ENCODE results near the gene AOPEP.

The AOPEP gene

GRCh38 chr9:94976077-94976476 is 249.6 kb downstream of the AOPEP start:
- no peak for DNase-seq
- no peak for TF ChIP-seq CTCF (IDR thresholded peaks at IDR 0.05)
- intact Hi-C loops (cut with DNase I; ENCODE audit: low total_unique reads) = no loop called here

DNA sequence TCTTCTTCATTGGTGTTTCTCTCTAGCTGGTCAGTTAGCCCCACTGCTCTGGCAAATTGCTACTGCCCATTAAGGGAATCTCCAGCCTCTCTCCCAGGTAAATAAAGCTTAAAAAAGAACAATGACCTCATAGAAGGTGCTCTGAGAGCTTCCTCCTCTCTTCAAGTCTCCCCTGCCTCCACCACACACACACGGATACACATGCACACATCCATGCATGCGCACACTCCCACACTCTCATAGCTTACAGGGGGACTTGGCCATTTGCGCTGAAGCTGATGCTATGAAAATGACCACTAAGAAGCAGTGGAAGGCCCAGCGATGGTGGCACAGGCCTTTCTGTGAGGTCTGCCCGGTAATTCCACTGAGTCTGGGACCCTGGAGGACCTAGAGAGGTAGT is 250.9 kb downstream of the AOPEP start:
- no peak for DNase-seq
- peaks cover 0 to 29% (median 20%) of the 10 kb centered on the region in 4 donors for H3K4me1 ChIP-seq
- H3K4me3 ChIP-seq = no peak overlapping the region
- H3K27ac ChIP-seq = no peak overlapping the region
- H3K27me3 ChIP-seq = no peaks in the 10 kb centered on the region
- no peak for TF ChIP-seq CTCF (IDR thresholded peaks at IDR 0.05)
- intact Hi-C loops (cut with DNase I; ENCODE audit: low total_unique reads) = no loop called here
- H3K9me3 ChIP-seq = no peaks in the 10 kb centered on the region
- no peaks in the 10 kb centered on the region for H3K36me3 ChIP-seq

More at GRCh38 chr9:94976077-94976476, 249.6 kb downstream of the AOPEP start:
- no peaks in the 10 kb centered on the region for H3K36me3 ChIP-seq
- H3K9me3 ChIP-seq = no peaks in the 10 kb centered on the region
- H3K4me3 ChIP-seq = no peak overlapping the region
- no peaks in the 10 kb centered on the region for H3K27me3 ChIP-seq
- peaks cover 0 to 34% (median 20%) of the 10 kb centered on the region in 4 donors for H3K4me1 ChIP-seq
- H3K27ac ChIP-seq = no peak overlapping the region

GRCh38 chr9:94979904-94980507 is 253.5 kb downstream of the AOPEP start:
- H3K27ac ChIP-seq = no peak overlapping the region
- no peaks in the 10 kb centered on the region for H3K9me3 ChIP-seq
- no peak overlapping the region for H3K4me3 ChIP-seq
- no peak for TF ChIP-seq CTCF (IDR thresholded peaks at IDR 0.05)
- no peak for DNase-seq
- peaks cover 0 to 4% (median 0%) of the 10 kb centered on the region in 3 donors for H3K36me3 ChIP-seq
- intact Hi-C loops (cut with DNase I; ENCODE audit: low total_unique reads) = no loop called here
- no peaks in the 10 kb centered on the region for H3K27me3 ChIP-seq
- H3K4me1 ChIP-seq = peaks cover 0 to 3% (median 0%) of the 10 kb centered on the region in 4 donors

DNA sequence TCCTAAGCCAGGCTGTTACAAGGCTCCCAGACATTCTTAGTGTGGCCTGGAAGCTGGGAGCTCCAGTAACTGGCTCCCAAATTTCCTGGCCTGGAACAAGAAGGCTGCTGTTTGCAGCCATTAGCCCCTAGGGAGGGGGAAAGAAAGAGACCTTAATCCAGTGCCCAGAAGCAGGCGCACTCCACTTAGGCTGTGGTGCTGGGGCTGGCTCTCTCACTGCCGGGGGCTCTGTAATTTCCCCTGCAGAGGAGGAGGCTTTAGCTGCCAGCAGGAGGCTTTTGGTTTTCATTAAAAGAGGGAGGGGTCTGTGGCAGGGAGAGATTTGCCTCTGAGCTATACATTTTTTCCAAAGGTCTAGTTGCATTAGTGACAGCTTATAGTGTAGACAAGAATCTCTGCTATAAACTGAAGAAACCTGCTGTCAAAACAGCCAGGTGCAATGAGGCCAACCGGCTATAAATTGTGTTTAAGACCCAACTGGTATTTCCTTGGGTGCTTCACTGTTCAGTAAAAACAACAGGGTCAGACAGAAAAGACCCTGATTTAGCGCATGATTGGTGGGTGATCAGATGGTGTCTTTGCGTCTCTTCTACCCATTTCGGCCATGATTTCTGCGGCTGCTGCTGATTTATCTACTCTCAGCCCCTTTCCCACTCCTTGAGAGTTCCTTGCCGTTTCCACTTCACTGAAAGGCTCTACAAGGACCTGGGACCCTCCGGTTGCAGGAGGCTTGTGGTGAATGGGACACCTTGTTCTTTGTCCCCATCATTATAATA is 254.6 kb downstream of the AOPEP start:
- intact Hi-C loops (cut with DNase I; ENCODE audit: low total_unique reads) = no loop called here
- no peak overlapping the region for H3K27ac ChIP-seq
- TF ChIP-seq CTCF (IDR thresholded peaks at IDR 0.05) = no peak

GRCh38 chr9:94981723-94982090 is 255.2 kb downstream of the AOPEP start:
- TF ChIP-seq CTCF (IDR thresholded peaks at IDR 0.05) = no peak
- Histone ChIP-seq H3K4me3 (no peak overlapping the region), H3K27me3 (no peaks in the 10 kb centered on the region), H3K27ac (no peak overlapping the region), H3K36me3 (peaks cover 0 to 4% (median 0%) of the 10 kb centered on the region in 3 donors), H3K9me3 (no peaks in the 10 kb centered on the region), H3K4me1 (no peaks in the 10 kb centered on the region)
- no peak for DNase-seq
- intact Hi-C loops (cut with DNase I; ENCODE audit: low total_unique reads) = no loop called here

More for the DNA sequence above, 254.6 kb downstream of the AOPEP start:
- H3K36me3 ChIP-seq = peaks cover 0 to 4% (median 0%) of the 10 kb centered on the region in 3 donors
- H3K9me3 ChIP-seq = no peaks in the 10 kb centered on the region
- no peaks in the 10 kb centered on the region for H3K4me1 ChIP-seq
- no peaks in the 10 kb centered on the region for H3K27me3 ChIP-seq
- no peak overlapping the region for H3K4me3 ChIP-seq
- DNase-seq = no peak

Measured in tibial artery (tissue), 4 donors.